K562 (cell line): Measurements from ENCODE around the gene MEF2C. TPM values are rescaled to one million over a fixed set of nuclear protein-coding genes. Genes with fewer than 3 reads are reported as not detected.

ENCODE experiments used
- CHAMP1 ChIP-seq: fragments of 450-650 bp; IDR thresholded peaks from 2 replicates; pipeline ENCODE4 v1.6.1; 2016; ENCODE audit warnings: mild to moderate bottlenecking
- E2F5 ChIP-seq: sonication (generic); formaldehyde crosslinking; IDR thresholded peaks from 2 replicates; pipeline ENCODE4 v1.8.0; 2022; ENCODE audit warnings: mild to moderate bottlenecking, missing genetic modification reagents
- LEF1 ChIP-seq: fragments of 450-650 bp; IDR thresholded peaks from 2 replicates; pipeline ENCODE4 v1.6.1; 2016; ENCODE audit warnings: mild to moderate bottlenecking
- NCOA6 ChIP-seq: fragments of 450-650 bp; IDR thresholded peaks from 2 replicates; pipeline ENCODE4 v1.6.1; 2017; ENCODE audit warnings: mild to moderate bottlenecking
- OTX1 ChIP-seq: fragments of 450-650 bp; formaldehyde crosslinking; IDR thresholded peaks from 2 replicates; pipeline ENCODE4 v1.4.0; 2022; ENCODE audit warnings: mild to moderate bottlenecking
- ZNF318 ChIP-seq, 2 experiments: fragments of 450-650 bp; IDR thresholded peaks; 2 replicates each; pipeline ENCODE4 v1.6.1; 2016; ENCODE audit warnings: mild to moderate bottlenecking in 2 of 2, borderline replicate concordance in 1 of 2, low read depth in 1 of 2, moderate library complexity in 1 of 2
- ZNF551 ChIP-seq: fragments of 250-450 bp; sonication (Bioruptor Pico); IDR thresholded peaks from 2 replicates; pipeline ENCODE4 v1.5.0; 2021; ENCODE audit warnings: mild to moderate bottlenecking, moderate library complexity
- polyA plus RNA-seq, 8 experiments: library from polyadenylated mRNA; depleted of rRNA in 4 of 8; stranded (reverse) in 5 of 8; unstranded in 3 of 8; fragments of >200 nt; fragmentation: Nextera tagmentation in 2 of 8; fragmentation: Illumina TruSeq in 1 of 8; extraction: Ambion mirVana in 2 of 8; extraction: Trizol in 1 of 8; gene quantifications; 2 replicates each; pipeline versions ENCODE4 v1.2.1 to v1.2.3, GENCODE V29; 2011 to 2014; ENCODE audit warnings: inconsistent platforms in 1 of 8, missing spikeins in 1 of 8
- total RNA-seq, 7 experiments: library from RNA; depleted of rRNA in 6 of 7; stranded (reverse); fragments of >200 nt in 6 of 7; fragmentation: Illumina TruSeq in 2 of 7; extraction: Trizol in 2 of 7; gene quantifications; 2 replicates each; pipeline versions ENCODE4 v1.2.1 to v1.2.3, GENCODE V29; 2011 to 2021; ENCODE audit warnings: low replicate concordance in 1 of 7

The MEF2C gene
- total and polyA plus RNA-seq, 9 of the 15 experiments (the other 6 are each of a cell fraction or from before 2014, with no cell fraction given), result 25.1 to 67.8 (median 58.3) TPM

GRCh38 chr5:88847420-88847819 lies 35.6 kb downstream of the MEF2C start (continued):
- TF ChIP-seq ZNF318 (IDR thresholded peaks at IDR 0.05; ENCODE audit: borderline replicate concordance in 1 of 2, low read depth in 1 of 2) (no peak), LEF1 (no peak), E2F5 (CRISPR knock-in tag) (no peak), ZNF551 (CRISPR knock-in tag) (no peak), OTX1 (CRISPR knock-in tag) (no peak), NCOA6 (no peak), CHAMP1 (no peak)
